Fibroblast of lung (primary cell): ENCODE data around the gene MAGEA9B. TPM values are rescaled to one million over a fixed set of nuclear protein-coding genes. Genes with fewer than 3 reads are reported as not detected.

Experiments
- polyA plus RNA-seq, 2 donors: library from polyadenylated mRNA; depleted of rRNA in 1 of 2; stranded (reverse) in 1 of 2; unstranded in 1 of 2; fragments of >200 nt; gene quantifications; 2 replicates each; pipeline ENCODE4 v1.2.1, GENCODE V29; 2011 to 2012; ENCODE audit warnings: missing spikeins in 1 of 2
- total RNA-seq: library from RNA; depleted of rRNA; stranded (reverse); fragments of >200 nt; gene quantifications from 2 replicates; pipeline ENCODE4 v1.2.1, GENCODE V29; 2014

Gene MAGEA9B
- total and polyA plus RNA-seq, 2 donors (not counting 1 experiment from before 2014, with no cell fraction given): not detected

Other genes starting within 250 kb of the MAGEA9B start
- gene IDS, start 82.2 kb downstream of the MAGEA9B start, total RNA-seq: 21.3 and 36.2 TPM in 2 replicates
- 57.0 and 65.0 TPM in 2 replicates for gene IDS, start 82.2 kb downstream of the MAGEA9B start, polyA plus RNA-seq
- 13.5 and 15.4 TPM in 2 replicates for gene EOLA1, start 46.4 kb downstream of the MAGEA9B start, total RNA-seq
- 12.6 and 14.1 TPM in 2 replicates for gene EOLA1, start 46.4 kb downstream of the MAGEA9B start, polyA plus RNA-seq
- gene HSFX3, start 37.5 kb downstream of the MAGEA9B start, total RNA-seq: not detected in 2 replicates
- gene HSFX3, start 37.5 kb downstream of the MAGEA9B start, polyA plus RNA-seq: not detected in 2 replicates
- gene HSFX2, start 7.9 kb upstream of the MAGEA9B start, total RNA-seq: 0.26 and 0.50 TPM in 2 replicates
- 0.26 TPM in 1 of 2 replicates, not detected in the other for gene HSFX2, start 7.9 kb upstream of the MAGEA9B start, polyA plus RNA-seq
- 14.1 and 17.3 TPM in 2 replicates for gene TMEM185A, start 44.3 kb upstream of the MAGEA9B start, total RNA-seq
- 16.7 and 24.9 TPM in 2 replicates for gene TMEM185A, start 44.3 kb upstream of the MAGEA9B start, polyA plus RNA-seq
- gene MAGEA11, start 124.6 kb upstream of the MAGEA9B start, total RNA-seq: not detected in 2 replicates
- not detected in 2 replicates for gene MAGEA11, start 124.6 kb upstream of the MAGEA9B start, polyA plus RNA-seq
- 0.51 and 0.66 TPM in 2 replicates for gene HSFX1, start 186.6 kb upstream of the MAGEA9B start, total RNA-seq
- 0.15 and 0.27 TPM in 2 replicates for gene HSFX1, start 186.6 kb upstream of the MAGEA9B start, polyA plus RNA-seq
- not detected in 2 replicates for gene MAGEA9, start 194.5 kb upstream of the MAGEA9B start, total RNA-seq
- gene MAGEA9, start 194.5 kb upstream of the MAGEA9B start, polyA plus RNA-seq: not detected in 2 replicates